Measurements from ENCODE around the gene ICAM3. TPM values are rescaled to one million over a fixed set of nuclear protein-coding genes. Genes with fewer than 3 reads are reported as not detected.
A peak's percentile ranks its signal among the peaks of the same experiment; 100 is the strongest.
"Not testable (repeated sequence)": the region's sequence is repeated elsewhere in the genome, so short reads cannot be mapped to it uniquely, and the experiment has no call there.

Gene ICAM3, protein sequence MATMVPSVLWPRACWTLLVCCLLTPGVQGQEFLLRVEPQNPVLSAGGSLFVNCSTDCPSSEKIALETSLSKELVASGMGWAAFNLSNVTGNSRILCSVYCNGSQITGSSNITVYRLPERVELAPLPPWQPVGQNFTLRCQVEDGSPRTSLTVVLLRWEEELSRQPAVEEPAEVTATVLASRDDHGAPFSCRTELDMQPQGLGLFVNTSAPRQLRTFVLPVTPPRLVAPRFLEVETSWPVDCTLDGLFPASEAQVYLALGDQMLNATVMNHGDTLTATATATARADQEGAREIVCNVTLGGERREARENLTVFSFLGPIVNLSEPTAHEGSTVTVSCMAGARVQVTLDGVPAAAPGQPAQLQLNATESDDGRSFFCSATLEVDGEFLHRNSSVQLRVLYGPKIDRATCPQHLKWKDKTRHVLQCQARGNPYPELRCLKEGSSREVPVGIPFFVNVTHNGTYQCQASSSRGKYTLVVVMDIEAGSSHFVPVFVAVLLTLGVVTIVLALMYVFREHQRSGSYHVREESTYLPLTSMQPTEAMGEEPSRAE
- 7.6 TPM for total RNA-seq

GRCh38 chr19:10339380-10339960 is at the start of gene ICAM3:
TSS of gene ICAM3 (minus strand) at chr19:10339624. CDS start at chr19:10339614, 10 bp downstream.
- ATAC-seq: peak; percentile 15

- peak; percentile 65 for ATAC-seq
These were observed 49.5 kb upstream of the ICAM3 start for GRCh38 chr19:10388957-10389356.

DNA sequence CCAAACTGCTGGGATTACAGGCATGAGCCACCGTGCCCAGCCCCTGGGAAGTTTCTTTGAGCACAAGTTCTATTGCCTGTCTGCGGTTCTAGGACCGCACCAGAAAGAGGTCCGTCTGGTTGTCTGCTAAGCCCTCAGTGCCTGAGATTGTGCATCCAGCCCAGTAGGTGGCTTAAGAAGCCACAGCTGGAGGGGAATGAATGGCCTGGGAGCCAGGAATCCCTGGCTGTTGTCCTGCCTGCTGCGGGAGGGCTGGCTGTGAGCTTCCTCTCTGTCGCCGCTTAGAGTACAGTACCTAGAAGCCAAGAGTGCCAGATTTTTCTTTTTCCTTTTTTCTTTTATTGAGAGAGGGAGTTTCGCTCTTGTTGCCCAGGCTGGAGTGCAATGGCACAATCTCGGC is 45.2 kb upstream of the ICAM3 start:
- no peak for ATAC-seq

GRCh38 chr19:10383223-10383499 is 43.7 kb upstream of the ICAM3 start:
- not testable (repeated sequence) for ATAC-seq

DNA sequence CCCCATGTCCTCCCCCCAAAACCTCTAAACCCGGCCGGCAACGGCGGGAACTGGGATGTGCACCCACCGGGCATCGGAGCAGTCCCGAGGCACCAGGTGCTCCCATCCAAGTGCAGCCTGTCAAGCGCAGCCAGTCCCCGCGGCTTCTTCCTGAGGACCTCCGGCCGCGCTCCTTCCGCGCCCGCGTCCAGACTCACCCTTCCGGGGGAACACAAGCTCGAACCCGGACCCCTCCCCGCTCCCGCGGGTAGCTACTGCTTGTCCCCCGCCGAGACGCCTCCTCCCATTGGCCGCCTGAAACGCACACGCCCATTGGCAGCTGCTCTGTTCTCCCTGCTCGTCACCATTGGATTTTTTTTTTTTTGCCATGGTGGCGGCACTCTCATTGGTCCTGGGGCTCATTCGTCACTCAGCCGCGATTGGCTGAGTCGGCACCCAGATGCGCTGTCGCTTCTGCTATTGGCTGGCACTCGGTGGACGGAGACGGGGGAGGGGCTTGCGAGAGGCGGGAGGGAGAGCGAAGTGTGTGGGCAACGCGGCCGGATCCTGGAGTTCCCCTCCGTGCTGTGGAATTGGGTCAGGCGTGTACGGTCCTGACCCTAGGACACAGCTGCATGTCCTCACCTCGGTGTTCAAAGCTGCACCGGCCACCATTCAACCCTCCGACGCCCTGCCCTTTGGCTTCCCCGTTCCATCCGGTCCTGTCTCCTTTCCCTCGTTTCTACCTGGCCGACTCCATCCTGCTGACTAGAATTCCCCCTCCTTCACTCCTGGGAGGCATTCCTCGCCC is 41.1 kb upstream of the ICAM3 start, which contains the start of gene TYK2:
Gene TYK2, minus strand, starts transcription at position 260 of the 790 bp plus-strand sequence. CDS start 2,166 bp downstream, outside the sequence.
- ATAC-seq: peak; percentile 99

GRCh38 chr19:10379880-10380312 is 40.5 kb upstream of the ICAM3 start:
- no peak for ATAC-seq

- no peak for ATAC-seq
These were observed 38.7 kb upstream of the ICAM3 start for GRCh38 chr19:10378124-10378523.

- not testable (repeated sequence) for ATAC-seq
These were observed 37.8 kb upstream of the ICAM3 start for GRCh38 chr19:10377140-10377640.

- ATAC-seq: no peak
These were observed 35.5 kb upstream of the ICAM3 start for GRCh38 chr19:10374931-10375330.

DNA sequence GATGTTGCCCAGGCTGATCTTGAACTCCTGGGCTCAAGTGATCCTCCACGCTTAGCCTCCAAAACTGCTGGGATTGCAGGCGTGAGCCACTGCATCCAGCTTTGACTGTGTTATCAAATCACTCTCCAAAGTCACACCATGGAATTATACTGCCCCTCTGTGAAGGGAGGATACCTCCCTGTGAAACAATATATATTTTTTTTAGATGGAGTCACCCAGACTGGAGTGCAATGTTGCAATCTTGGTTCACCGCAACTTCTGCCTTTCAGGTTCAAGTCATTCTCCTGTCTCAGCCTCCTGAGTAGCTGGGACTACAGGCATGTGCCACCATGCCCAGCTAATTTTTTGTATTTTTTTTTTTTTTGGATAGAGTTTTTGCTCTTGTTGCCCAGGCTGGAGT is 33.3 kb upstream of the ICAM3 start:
- no peak for ATAC-seq

GRCh38 chr19:10368101-10368803 is 28.8 kb upstream of the ICAM3 start:
- ATAC-seq: no peak

DNA sequence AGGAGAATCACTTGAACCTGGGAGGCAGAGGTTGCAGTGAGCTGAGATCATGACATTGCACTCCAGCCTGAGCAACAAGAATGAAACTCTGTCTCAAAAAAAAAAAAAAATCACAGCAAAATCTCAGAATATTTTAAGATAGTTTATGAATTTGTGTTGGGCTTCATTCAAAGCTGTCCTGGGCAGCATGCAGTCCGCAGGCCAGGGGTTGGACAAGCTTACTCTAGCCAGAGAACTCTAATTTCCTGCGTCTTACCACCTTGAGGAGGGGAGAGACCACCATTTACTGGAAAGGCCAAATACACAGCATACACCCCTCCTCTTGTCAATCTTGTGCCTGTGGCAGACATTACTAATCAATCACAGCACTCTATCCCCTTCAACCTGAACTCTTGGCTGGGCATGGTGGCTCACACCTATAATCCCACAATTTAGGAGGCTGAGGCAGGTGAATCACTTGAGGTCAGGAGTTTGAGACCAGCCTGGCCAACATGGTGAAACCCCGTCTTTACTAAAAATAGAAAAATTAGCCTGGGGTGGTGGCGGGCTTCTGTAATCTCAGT is 27.6 kb upstream of the ICAM3 start:
- ATAC-seq: not testable (repeated sequence)

GRCh38 chr19:10365518-10365917 is 26.1 kb upstream of the ICAM3 start:
- ATAC-seq: peak; percentile 19

- ATAC-seq: no peak
These were observed 25.2 kb upstream of the ICAM3 start for GRCh38 chr19:10364644-10365043.

GRCh38 chr19:10363789-10364281 is 24.4 kb upstream of the ICAM3 start:
- peak; percentile 6 for ATAC-seq

DNA sequence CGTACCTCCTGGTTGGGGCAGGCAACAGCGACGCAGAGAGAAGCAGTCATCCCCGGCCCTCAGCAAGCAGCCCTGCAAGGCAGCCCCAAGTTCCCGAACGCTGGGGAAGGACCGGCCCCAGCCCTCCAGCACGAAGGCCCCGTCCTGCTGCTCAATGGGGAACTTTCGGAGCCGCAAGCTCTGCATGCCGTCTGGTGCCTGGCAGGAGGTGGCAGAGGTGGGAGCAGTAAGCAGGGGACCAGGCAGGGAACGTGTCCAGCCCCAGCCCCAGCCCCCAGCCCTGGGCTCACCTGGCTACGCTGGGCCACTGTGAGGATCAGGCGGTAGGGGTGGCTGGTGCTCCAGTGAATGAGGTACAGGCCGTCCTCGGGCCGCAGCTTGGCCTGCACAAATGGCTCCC is 22.8 kb upstream of the ICAM3 start:
- no peak for ATAC-seq

- ATAC-seq: no peak
These were observed 22.2 kb upstream of the ICAM3 start for GRCh38 chr19:10361569-10362011.

GRCh38 chr19:10356431-10356830 is 17.0 kb upstream of the ICAM3 start:
- no peak for ATAC-seq

DNA sequence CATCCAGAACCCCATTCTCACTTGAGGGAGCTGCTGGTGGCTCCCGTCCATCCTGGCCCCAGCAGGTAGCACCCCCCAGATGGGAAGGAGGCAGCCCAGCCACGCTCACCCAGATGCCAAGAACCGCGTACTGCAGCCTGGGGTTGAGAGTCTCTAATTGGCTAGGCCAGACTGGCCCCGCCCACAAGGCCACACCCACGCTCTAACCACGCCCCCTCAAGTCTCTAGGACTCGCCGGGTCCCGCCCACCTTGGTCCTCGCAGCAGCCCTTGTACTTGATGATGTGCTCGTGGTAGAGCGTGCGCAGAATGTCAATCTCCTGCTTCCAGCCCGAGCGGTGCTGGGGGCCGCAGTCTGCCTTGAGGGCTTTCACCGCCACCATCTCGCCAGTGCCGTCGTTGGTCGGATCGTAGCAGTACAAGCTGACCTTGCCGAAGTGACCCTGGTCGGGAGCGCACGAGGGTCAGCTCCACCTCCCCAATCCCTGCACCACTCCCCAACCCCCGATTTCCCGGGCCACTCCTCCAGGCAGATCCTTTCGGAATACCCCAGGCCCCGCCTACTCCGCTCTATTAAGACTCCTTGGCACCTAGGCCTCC is 14.5 kb upstream of the ICAM3 start:
- ATAC-seq: peak; percentile 22

- peak; percentile 23 for ATAC-seq
These were observed 13.6 kb upstream of the ICAM3 start for GRCh38 chr19:10352764-10353671.

Measured in esophagus mucosa (tissue), 1 donor.